ENCODE measurements around the gene GET4. TPM values are rescaled to one million over a fixed set of nuclear protein-coding genes. Genes with fewer than 3 reads are reported as not detected.

Gene GET4
- total and polyA plus RNA-seq, 5 donors, result 20.1 to 23.6 (median 22.2) TPM

GRCh38 chr7:945556-946255 lies 69.4 kb downstream of the GET4 start:
- 77% methylated on average over 30 of the region's 30 CpGs for WGBS
- DNase-seq (peak; percentile 10 to 53 (median 45)), ATAC-seq (peak; percentile 31 to 68)
- Histone ChIP-seq H3K9me3 (ENCODE audit: control insufficient read depth, low read length) (no peaks in the 10 kb centered on the region), H3K27me3 (ENCODE audit: control insufficient read depth, insufficient read depth) (no peaks in the 10 kb centered on the region), H3K4me1 (ENCODE audit: control insufficient read depth, insufficient read depth, low read length) (no peaks in the 10 kb centered on the region), H3K4me3 (ENCODE audit: low read length) (no peak overlapping the region), H3K27ac (ENCODE audit: low read length) (no peak overlapping the region)
- intact Hi-C loops (cut with DNase I), result no loop called here

Other genes with a start within 250 kb of the GET4 start
- 10 to 100 TPM; 12.0 to 20.7 (median 16.1) TPM for gene DNAAF5, start 149.9 kb upstream of the GET4 start, total RNA-seq
- gene DNAAF5, start 149.9 kb upstream of the GET4 start, polyA plus RNA-seq, result 10.2 TPM
- gene PRKAR1B, start 149.3 kb upstream of the GET4 start, total RNA-seq, result 10 to 100 TPM; 22.6 to 38.3 (median 25.1) TPM
- 20.7 TPM for gene PRKAR1B, start 149.3 kb upstream of the GET4 start, polyA plus RNA-seq
- gene SUN1, start 44.1 kb upstream of the GET4 start, total RNA-seq, result 100 to 1,000 TPM; 139 to 163 (median 147) TPM
- 86.9 TPM for gene SUN1, start 44.1 kb upstream of the GET4 start, polyA plus RNA-seq
- 1 to 10 TPM; 4.8 to 7.1 (median 6.4) TPM for gene ADAP1, start 78.1 kb downstream of the GET4 start, total RNA-seq
- 8.4 TPM for gene ADAP1, start 78.1 kb downstream of the GET4 start, polyA plus RNA-seq
- gene COX19, start 99.0 kb downstream of the GET4 start, total RNA-seq, result 1 to 10 TPM; 6.3 to 8.8 (median 7.8) TPM
- 5.8 TPM for gene COX19, start 99.0 kb downstream of the GET4 start, polyA plus RNA-seq
- gene CYP2W1, start 106.6 kb downstream of the GET4 start, total RNA-seq, result not detected
- gene CYP2W1, start 106.6 kb downstream of the GET4 start, polyA plus RNA-seq, result not detected
- 10 to 100 TPM in 2 of 4 donors, 1 to 10 TPM in 2; 4.2 to 19.7 (median 14.1) TPM for gene GPR146, start 168.0 kb downstream of the GET4 start, total RNA-seq
- gene GPR146, start 168.0 kb downstream of the GET4 start, polyA plus RNA-seq, result 17.3 TPM
- gene GPER1, start 211.6 kb downstream of the GET4 start, total RNA-seq, result 1 to 10 TPM; 3.0 to 6.7 (median 4.5) TPM
- 3.6 TPM for gene GPER1, start 211.6 kb downstream of the GET4 start, polyA plus RNA-seq